HL-60 (cell line): Measurements from ENCODE around the gene ABHD18.
"Not testable (repeated sequence)": the region's sequence is repeated elsewhere in the genome, so short reads cannot be mapped to it uniquely, and the experiment has no call there.

Source experiments
- DNase-seq, 2 experiments: peaks; one replicate each; pipeline ENCODE4 v3.0.0-alpha.2; 2010 to 2020; ENCODE audit warnings: low read depth in 1 of 2, low spot score in 1 of 2
- H3K27ac ChIP-seq: fragments of 250-450 bp; sonication (Bioruptor Pico); replicated peaks from 2 replicates; pipeline ENCODE4 v1.5.1; 2020; ENCODE audit warnings: mild to moderate bottlenecking, moderate library complexity
- H3K27me3 ChIP-seq: fragments of 250-450 bp; sonication (Bioruptor Pico); 2 replicates; pipeline ENCODE4 v1.5.1; 2021; ENCODE audit warnings: mild to moderate bottlenecking, moderate library complexity; ENCODE audit not compliant: insufficient read depth, poor library complexity, severe bottlenecking
- H3K4me3 ChIP-seq: replicated peaks from 2 replicates; pipeline ENCODE4 v1.5.1; 2011; ENCODE audit warnings: mild to moderate bottlenecking, control low read depth, low read length; ENCODE audit not compliant: insufficient read depth
- GABPA ChIP-seq: IDR thresholded peaks from 2 replicates; pipeline ENCODE4 v1.6.1; 2012; ENCODE audit warnings: low read depth
- POLR2AphosphoS5 ChIP-seq: IDR thresholded peaks from 2 replicates; pipeline ENCODE4 v1.6.1; 2012; ENCODE audit warnings: low read depth
- SPI1 ChIP-seq: IDR thresholded peaks from 2 replicates; pipeline ENCODE4 v1.6.1; 2012; ENCODE audit warnings: low read depth, mild to moderate bottlenecking, borderline replicate concordance
- TF ChIP-seq, protein P1 (sequence below): IDR thresholded peaks from 2 replicates; pipeline ENCODE4 v1.6.1; 2012; ENCODE audit warnings: low read depth; ENCODE audit not compliant: insufficient replicate concordance
- TF ChIP-seq, protein P2 (sequence below): IDR thresholded peaks from one replicate; pipeline ENCODE4 v1.5.1; 2011; ENCODE audit warnings: low read length, control low read depth, inconsistent platforms; ENCODE audit not compliant: insufficient read depth

The ABHD18 gene

GRCh38 chr4:127993151-127993550 lies 27.9 kb downstream of the ABHD18 start:
- Histone ChIP-seq H3K4me3 (no peak overlapping the region), H3K27me3 (no peaks in the 10 kb centered on the region), H3K27ac (peak overlapping the region; percentile 72)
- peak in 1 of 2 experiments; percentile 15 for DNase-seq
- TF ChIP-seq SPI1 (peak; percentile 82), GABPA (peak; percentile 28; the same call in 1 of the 2 replicates), POLR2AphosphoS5 (no peak)
- TF ChIP-seq, protein P1, sequence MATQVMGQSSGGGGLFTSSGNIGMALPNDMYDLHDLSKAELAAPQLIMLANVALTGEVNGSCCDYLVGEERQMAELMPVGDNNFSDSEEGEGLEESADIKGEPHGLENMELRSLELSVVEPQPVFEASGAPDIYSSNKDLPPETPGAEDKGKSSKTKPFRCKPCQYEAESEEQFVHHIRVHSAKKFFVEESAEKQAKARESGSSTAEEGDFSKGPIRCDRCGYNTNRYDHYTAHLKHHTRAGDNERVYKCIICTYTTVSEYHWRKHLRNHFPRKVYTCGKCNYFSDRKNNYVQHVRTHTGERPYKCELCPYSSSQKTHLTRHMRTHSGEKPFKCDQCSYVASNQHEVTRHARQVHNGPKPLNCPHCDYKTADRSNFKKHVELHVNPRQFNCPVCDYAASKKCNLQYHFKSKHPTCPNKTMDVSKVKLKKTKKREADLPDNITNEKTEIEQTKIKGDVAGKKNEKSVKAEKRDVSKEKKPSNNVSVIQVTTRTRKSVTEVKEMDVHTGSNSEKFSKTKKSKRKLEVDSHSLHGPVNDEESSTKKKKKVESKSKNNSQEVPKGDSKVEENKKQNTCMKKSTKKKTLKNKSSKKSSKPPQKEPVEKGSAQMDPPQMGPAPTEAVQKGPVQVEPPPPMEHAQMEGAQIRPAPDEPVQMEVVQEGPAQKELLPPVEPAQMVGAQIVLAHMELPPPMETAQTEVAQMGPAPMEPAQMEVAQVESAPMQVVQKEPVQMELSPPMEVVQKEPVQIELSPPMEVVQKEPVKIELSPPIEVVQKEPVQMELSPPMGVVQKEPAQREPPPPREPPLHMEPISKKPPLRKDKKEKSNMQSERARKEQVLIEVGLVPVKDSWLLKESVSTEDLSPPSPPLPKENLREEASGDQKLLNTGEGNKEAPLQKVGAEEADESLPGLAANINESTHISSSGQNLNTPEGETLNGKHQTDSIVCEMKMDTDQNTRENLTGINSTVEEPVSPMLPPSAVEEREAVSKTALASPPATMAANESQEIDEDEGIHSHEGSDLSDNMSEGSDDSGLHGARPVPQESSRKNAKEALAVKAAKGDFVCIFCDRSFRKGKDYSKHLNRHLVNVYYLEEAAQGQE = no peak
- TF ChIP-seq, protein P2, sequence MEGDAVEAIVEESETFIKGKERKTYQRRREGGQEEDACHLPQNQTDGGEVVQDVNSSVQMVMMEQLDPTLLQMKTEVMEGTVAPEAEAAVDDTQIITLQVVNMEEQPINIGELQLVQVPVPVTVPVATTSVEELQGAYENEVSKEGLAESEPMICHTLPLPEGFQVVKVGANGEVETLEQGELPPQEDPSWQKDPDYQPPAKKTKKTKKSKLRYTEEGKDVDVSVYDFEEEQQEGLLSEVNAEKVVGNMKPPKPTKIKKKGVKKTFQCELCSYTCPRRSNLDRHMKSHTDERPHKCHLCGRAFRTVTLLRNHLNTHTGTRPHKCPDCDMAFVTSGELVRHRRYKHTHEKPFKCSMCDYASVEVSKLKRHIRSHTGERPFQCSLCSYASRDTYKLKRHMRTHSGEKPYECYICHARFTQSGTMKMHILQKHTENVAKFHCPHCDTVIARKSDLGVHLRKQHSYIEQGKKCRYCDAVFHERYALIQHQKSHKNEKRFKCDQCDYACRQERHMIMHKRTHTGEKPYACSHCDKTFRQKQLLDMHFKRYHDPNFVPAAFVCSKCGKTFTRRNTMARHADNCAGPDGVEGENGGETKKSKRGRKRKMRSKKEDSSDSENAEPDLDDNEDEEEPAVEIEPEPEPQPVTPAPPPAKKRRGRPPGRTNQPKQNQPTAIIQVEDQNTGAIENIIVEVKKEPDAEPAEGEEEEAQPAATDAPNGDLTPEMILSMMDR = no peak

GRCh38 chr4:127995776-127996175 lies 30.6 kb downstream of the ABHD18 start:
- Histone ChIP-seq H3K4me3 (no peak overlapping the region), H3K27me3 (no peaks in the 10 kb centered on the region), H3K27ac (no peak overlapping the region)
- TF ChIP-seq, protein P1 = no peak
- no peak for TF ChIP-seq GABPA
- DNase-seq = peak in 1 of 2 experiments; percentile 25

DNA sequence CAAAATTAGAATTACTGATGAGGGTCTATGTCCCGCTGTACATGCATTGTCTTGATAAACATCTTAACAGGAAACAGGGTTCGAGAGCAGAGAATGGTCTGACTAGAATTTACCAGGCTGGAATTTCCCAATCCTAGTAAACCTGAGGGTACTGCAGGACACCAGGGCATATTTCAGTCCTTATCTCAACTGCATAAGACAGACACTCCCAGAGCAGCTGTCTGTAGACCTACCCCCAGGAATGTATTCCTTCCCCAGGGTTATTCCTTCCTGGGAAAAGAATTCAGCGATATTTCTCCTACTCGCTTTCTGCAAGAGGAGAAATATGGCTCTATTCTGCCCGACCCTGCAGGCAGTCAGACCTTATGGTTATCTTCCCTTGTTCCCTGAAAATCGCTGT lies 31.3 kb downstream of the ABHD18 start:
- not testable (repeated sequence) for H3K27ac ChIP-seq, H3K27me3 ChIP-seq, DNase-seq, H3K4me3 ChIP-seq

DNA sequence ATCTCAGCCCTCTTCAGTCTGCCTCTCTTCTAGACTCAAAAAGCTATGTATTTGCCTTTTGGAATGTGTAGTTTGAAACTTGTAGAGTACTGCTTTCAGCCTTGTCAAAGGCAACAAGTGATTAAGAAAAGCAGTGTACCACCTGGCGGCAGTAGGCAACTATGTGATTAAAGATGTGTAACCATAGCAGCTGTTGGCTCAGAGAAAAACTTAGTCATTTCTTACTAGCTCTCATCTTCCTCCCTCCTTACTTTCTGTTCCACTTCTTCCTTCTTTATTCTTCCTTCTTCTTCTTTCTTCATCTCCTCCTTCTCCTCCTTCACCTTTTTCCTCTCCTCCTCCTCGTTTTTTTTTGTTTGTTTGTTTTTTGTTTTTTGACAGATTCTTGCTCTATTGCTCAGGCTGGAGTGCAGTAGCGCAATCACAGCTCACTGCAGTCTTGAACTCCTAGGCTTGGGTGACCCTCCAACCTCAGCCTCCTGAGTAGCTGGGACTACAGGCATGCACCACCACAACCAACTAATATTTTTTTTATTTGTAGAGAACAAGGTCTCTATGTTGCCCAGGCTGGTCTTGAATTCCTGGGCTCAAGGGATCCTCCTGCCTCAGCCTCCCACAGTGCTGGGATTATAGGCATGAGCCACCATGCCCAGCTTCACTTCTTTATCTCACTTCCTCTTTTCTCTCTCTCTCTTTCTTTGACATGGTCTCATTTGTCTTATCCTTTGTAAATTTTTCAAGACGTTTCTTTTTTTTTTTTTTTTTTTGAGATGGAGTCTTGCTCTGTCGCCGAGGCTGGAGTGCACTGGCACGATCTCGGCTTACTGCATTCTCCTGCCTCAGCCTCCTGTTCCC lies 32.6 kb downstream of the ABHD18 start:
- Histone ChIP-seq H3K27me3 (no peaks in the 10 kb centered on the region), H3K27ac (peak overlapping the region; percentile 13; the same call in 1 of the 2 replicates), H3K4me3 (no peak overlapping the region)
- peak; percentile 11 to 46 for DNase-seq
- TF ChIP-seq GABPA (no peak), POLR2AphosphoS5 (no peak), SPI1 (peak; percentile 75)
- TF ChIP-seq, protein P1 = no peak
- TF ChIP-seq, protein P2 = peak; percentile 22
